A549 (cell line): ENCODE measurements around the gene TBC1D22A. TPM values are rescaled to one million over a fixed set of nuclear protein-coding genes. Genes with fewer than 3 reads are reported as not detected.

ENCODE experiments used
- ATAC-seq, 2 experiments: fragments of 200-7000 bp in 1 of 2; fragments of >200 bp in 1 of 2; cut with Nextera tagmentation in 1 of 2; cut with Tn5 transposase in 1 of 2; 3 replicates each; pipeline versions ENCODE4 v1.8.0 to v1.9.1; 2018 to 2020; ENCODE audit warnings: mild to moderate bottlenecking in 1 of 2, moderate library complexity in 1 of 2
- CTCF ChIA-PET: fragments of 300-600 bp; sonication (Branson Sonifier 250); formaldehyde crosslinking; extraction: SDS; loops from one replicate; lab custom pipeline; 2021; ENCODE audit warnings: antibody characterized with exemption, inconsistent platforms; lab: Yijun Ruan, JAX
- POLR2A ChIA-PET: fragments of 350-600 bp; formaldehyde crosslinking; extraction: SDS; loops from one replicate; lab custom pipeline; 2021; ENCODE audit warnings: antibody characterized with exemption, inconsistent platforms; lab: Yijun Ruan, JAX
- DNase-seq, 2 experiments: peaks; one replicate each; pipeline versions ENCODE4 v3.0.0 to v3.0.0-alpha.2; 2011 to 2016; ENCODE audit warnings: low read depth in 1 of 2, low spot score in 1 of 2
- FAIRE-seq: peaks from 2 replicates; lab custom pipeline; 2011; peaks lifted over from hg19 to GRCh38; lab: Jason Lieb, UNC
- H3K27ac ChIP-seq, 2 experiments: fragments of >200 bp; sonication (Bioruptor Twin); formaldehyde crosslinking; 3 replicates each; pipeline ENCODE4 v1.5.1; 2016 to 2017
- H3K4me1 ChIP-seq: fragments of >200 bp; sonication (Bioruptor Twin); formaldehyde crosslinking; 3 replicates; pipeline ENCODE4 v1.6.1; 2016
- H3K4me2 ChIP-seq: fragments of >200 bp; sonication (Bioruptor Twin); formaldehyde crosslinking; 3 replicates; pipeline ENCODE4 v1.6.1; 2016
- H3K4me3 ChIP-seq: fragments of >200 bp; sonication (Bioruptor Twin); formaldehyde crosslinking; 3 replicates; pipeline ENCODE4 v1.5.1; 2016
- H3K9me3 ChIP-seq: fragments of >200 bp; sonication (Bioruptor Twin); formaldehyde crosslinking; 3 replicates; pipeline ENCODE4 v1.6.1; 2016
- ATOH8 ChIP-seq: fragments of 250-450 bp; sonication (Bioruptor Pico); IDR thresholded peaks from 2 replicates; pipeline ENCODE4 v1.5.0; 2020; ENCODE audit warnings: low read depth, mild to moderate bottlenecking, moderate library complexity
- BHLHE40 ChIP-seq: IDR thresholded peaks from 2 replicates; pipeline ENCODE4 v1.6.1; 2012; ENCODE audit warnings: low read depth, low read length, inconsistent platforms
- CEBPB ChIP-seq, 2 experiments: fragments of >200 bp in 1 of 2; sonication (Bioruptor Twin) in 1 of 2; formaldehyde crosslinking in 1 of 2; IDR thresholded peaks; 2 replicates each; pipeline ENCODE4 v1.6.1; 2012 to 2016
- CHD2 ChIP-seq: fragments of 150-350 bp; IDR thresholded peaks from 2 replicates; pipeline ENCODE4 v1.6.1; 2014; ENCODE audit warnings: low read length; ENCODE audit not compliant: partially characterized antibody
- EHF ChIP-seq: fragments of 250-450 bp; sonication (Bioruptor Pico); IDR thresholded peaks from 2 replicates; pipeline ENCODE4 v1.5.0; 2020; ENCODE audit warnings: mild to moderate bottlenecking
- GATA3 ChIP-seq: IDR thresholded peaks from 2 replicates; pipeline ENCODE4 v1.6.1; 2012; ENCODE audit warnings: borderline replicate concordance
- HDAC2 ChIP-seq: fragments of 200-600 bp; sonication (generic); IDR thresholded peaks from 2 replicates; pipeline ENCODE4 v1.6.1; 2016
- HOXA7 ChIP-seq: fragments of 250-450 bp; sonication (Bioruptor Pico); IDR thresholded peaks from 2 replicates; pipeline ENCODE4 v1.5.0; 2020; ENCODE audit warnings: mild to moderate bottlenecking, moderate library complexity
- JUNB ChIP-seq: fragments of >200 bp; sonication (Bioruptor Twin); formaldehyde crosslinking; IDR thresholded peaks from 2 replicates; pipeline ENCODE4 v1.6.1; 2016
- MAFK ChIP-seq: fragments of 450-650 bp; IDR thresholded peaks from 2 replicates; pipeline ENCODE4 v1.6.1; 2014; ENCODE audit not compliant: partially characterized antibody
- MAX ChIP-seq: IDR thresholded peaks from 2 replicates; pipeline ENCODE4 v1.6.1; 2012
- MAZ ChIP-seq: fragments of 150-350 bp; IDR thresholded peaks from 2 replicates; pipeline ENCODE4 v1.6.1; 2014; ENCODE audit warnings: antibody characterized with exemption, low read depth, low read length, borderline replicate concordance
- NFE2L2 ChIP-seq: fragments of 150-350 bp; conservative IDR thresholded peaks from 2 replicates; pipeline ENCODE4 v1.6.1; 2014; ENCODE audit warnings: low read length
- NPAS2 ChIP-seq: fragments of 250-450 bp; sonication (Bioruptor Pico); IDR thresholded peaks from 2 replicates; pipeline ENCODE4 v1.8.0; 2022; ENCODE audit warnings: mild to moderate bottlenecking, moderate library complexity, borderline replicate concordance
- NR3C1 ChIP-seq: fragments of >200 bp; sonication (Bioruptor Twin); formaldehyde crosslinking; IDR thresholded peaks from 3 replicates; pipeline ENCODE4 v1.6.1; 2017
- PBX3 ChIP-seq: IDR thresholded peaks from 2 replicates; pipeline ENCODE4 v1.6.1; 2012
- POLR2AphosphoS2 ChIP-seq: conservative IDR thresholded peaks from 2 replicates; pipeline ENCODE4 v1.6.1; 2012; ENCODE audit warnings: low read length, improper control_type of control experiment, inconsistent platforms
- RARB ChIP-seq: fragments of 250-450 bp; sonication (Bioruptor Pico); IDR thresholded peaks from 2 replicates; pipeline ENCODE4 v1.8.0; 2021; ENCODE audit warnings: mild to moderate bottlenecking, moderate library complexity
- RFX5 ChIP-seq: fragments of 450-650 bp; IDR thresholded peaks from 2 replicates; pipeline ENCODE4 v1.7.1; 2014; ENCODE audit warnings: antibody characterized with exemption, mild to moderate bottlenecking, moderate library complexity
- SMC3 ChIP-seq: fragments of >200 bp; sonication (Bioruptor Twin); formaldehyde crosslinking; IDR thresholded peaks from 3 replicates; pipeline ENCODE4 v1.6.1; 2018; ENCODE audit warnings: inconsistent platforms
- ZC3H11A ChIP-seq: fragments of 450-650 bp; IDR thresholded peaks from 2 replicates; pipeline ENCODE4 v1.6.1; 2014; ENCODE audit warnings: antibody characterized with exemption, mild to moderate bottlenecking
- ZFP36 ChIP-seq: fragments of 450-650 bp; IDR thresholded peaks from 2 replicates; pipeline ENCODE4 v1.6.1; 2014; ENCODE audit warnings: borderline replicate concordance; ENCODE audit not compliant: partially characterized antibody
- WGBS: methylation state at CpG from one replicate; pipeline ENCODE4 v1.1.6; 2017; ENCODE audit errors: missing lambda C conversion rate; 5-methylcytosine and 5-hydroxymethylcytosine counted together
- polyA plus RNA-seq, 4 experiments: library from polyadenylated mRNA; depleted of rRNA in 3 of 4; stranded (reverse); fragments of >200 nt; fragmentation: RNase III in 1 of 4; extraction: RNeasy Plus Mini Kit Qiagen cat#74134 plus additional on column Dnase treatment in 1 of 4; gene quantifications; 2 replicates in 3 of 4; 3 replicates in 1 of 4; pipeline ENCODE4 v1.2.3, GENCODE V29; 2011 to 2017
- TF ChIP-seq, protein P1 (sequence below): fragments of 450-650 bp; IDR thresholded peaks from 2 replicates; pipeline ENCODE4 v1.6.1; 2014; ENCODE audit warnings: antibody characterized with exemption

TBC1D22A gene
- polyA plus RNA-seq, 2 of the 4 experiments (the other 2 are of a cell fraction): 8.9 to 10.8 TPM

DNA sequence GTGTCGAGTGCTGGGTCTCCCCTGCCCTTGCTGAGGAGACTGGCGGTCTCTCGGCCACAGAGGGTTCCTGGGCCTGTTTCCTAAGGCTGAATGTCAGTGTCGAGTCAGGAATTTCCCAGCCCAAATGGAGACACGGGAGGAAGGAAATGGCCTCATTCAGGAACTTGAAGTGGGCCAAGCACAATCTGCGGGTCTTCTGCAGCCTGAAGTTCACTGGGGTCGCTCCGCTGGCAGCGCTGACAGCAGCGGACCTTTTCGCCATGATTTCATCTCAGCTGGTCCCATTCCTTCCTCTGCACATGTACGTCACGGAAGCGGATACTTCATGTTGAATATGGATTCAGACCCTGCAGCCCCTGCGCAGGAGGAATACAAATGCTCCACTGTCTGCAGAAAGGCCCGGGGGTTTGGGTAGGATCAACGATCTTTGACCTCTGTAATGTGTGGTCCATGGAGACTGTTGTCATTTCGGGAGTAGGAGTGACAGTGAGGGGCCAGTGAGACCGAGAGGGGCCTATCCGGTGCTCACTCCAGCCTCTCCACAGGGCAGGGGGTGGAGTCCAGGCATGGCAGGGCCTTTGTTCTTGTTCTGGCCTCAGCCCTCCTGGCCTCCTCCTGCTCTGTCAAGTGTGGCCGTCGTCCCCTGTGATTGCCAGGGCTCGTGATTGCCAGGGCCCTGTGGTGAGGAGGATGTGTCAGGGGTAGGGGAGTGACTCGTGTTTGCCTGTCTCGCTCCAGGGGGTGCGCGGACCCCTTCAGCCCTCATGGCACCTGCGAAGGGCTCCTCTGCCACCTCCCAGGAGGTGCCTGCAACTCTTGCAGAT lies 402.3 kb downstream of the TBC1D22A start:
- CTCF ChIA-PET: no interaction called here
- no peak for TF ChIP-seq SMC3
- no peak for TF ChIP-seq JUNB
- no peak for TF ChIP-seq BHLHE40
- no peak for TF ChIP-seq HOXA7 (CRISPR knock-in tag)
- TF ChIP-seq MAZ: no peak
- no peak for TF ChIP-seq ZC3H11A
- TF ChIP-seq RARB: no peak
- no peak for TF ChIP-seq NR3C1
- no peak for TF ChIP-seq NFE2L2
- no peak for TF ChIP-seq GATA3
- no peak for TF ChIP-seq EHF (CRISPR knock-in tag)
- no peak for TF ChIP-seq RFX5
- TF ChIP-seq MAX: no peak
- TF ChIP-seq NPAS2: no peak
- no peak for TF ChIP-seq PBX3
- no peak for TF ChIP-seq CEBPB (IDR thresholded peaks at IDR 0.05)
- TF ChIP-seq ATOH8 (CRISPR knock-in tag): no peak

GRCh38 chr22:47165338-47166032 lies 403.0 kb downstream of the TBC1D22A start:
- ChIA-PET POLR2A (no interaction called here), CTCF (no interaction called here)
- no peak for FAIRE-seq
- no peaks in the 10 kb centered on the region for H3K4me1 ChIP-seq
- no peak for ATAC-seq
- no peaks in the 10 kb centered on the region for H3K9me3 ChIP-seq
- H3K27ac ChIP-seq: no peak overlapping the region
- no peak for DNase-seq
- no peak overlapping the region for H3K4me3 ChIP-seq
- no peak for TF ChIP-seq SMC3
- no peak for TF ChIP-seq HOXA7 (CRISPR knock-in tag)
- no peak for TF ChIP-seq POLR2AphosphoS2
- no peak for TF ChIP-seq PBX3
- TF ChIP-seq, protein P1, sequence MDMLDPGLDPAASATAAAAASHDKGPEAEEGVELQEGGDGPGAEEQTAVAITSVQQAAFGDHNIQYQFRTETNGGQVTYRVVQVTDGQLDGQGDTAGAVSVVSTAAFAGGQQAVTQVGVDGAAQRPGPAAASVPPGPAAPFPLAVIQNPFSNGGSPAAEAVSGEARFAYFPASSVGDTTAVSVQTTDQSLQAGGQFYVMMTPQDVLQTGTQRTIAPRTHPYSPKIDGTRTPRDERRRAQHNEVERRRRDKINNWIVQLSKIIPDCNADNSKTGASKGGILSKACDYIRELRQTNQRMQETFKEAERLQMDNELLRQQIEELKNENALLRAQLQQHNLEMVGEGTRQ: no peak
- no peak for TF ChIP-seq ZFP36
- TF ChIP-seq CHD2: no peak
- no peak for TF ChIP-seq MAFK
- TF ChIP-seq HDAC2: no peak
- no peak overlapping the region for H3K4me2 ChIP-seq
- 86% methylated on average over 11 of the region's 25 CpGs for WGBS

More for the DNA sequence above, 402.3 kb downstream of the TBC1D22A start:
- H3K4me3 ChIP-seq: no peak overlapping the region
- no peak for FAIRE-seq
- H3K27ac ChIP-seq: no peak overlapping the region
- POLR2A ChIA-PET: no interaction called here
- ATAC-seq: no peak
- no peaks in the 10 kb centered on the region for H3K9me3 ChIP-seq
- H3K4me1 ChIP-seq: no peaks in the 10 kb centered on the region
- H3K4me2 ChIP-seq: no peak overlapping the region
- no peak for DNase-seq
- WGBS: 85% methylated on average over 21 of the region's 28 CpGs
